ENCODE data around the gene STON2.
"Not testable (repeated sequence)": the region's sequence is repeated elsewhere in the genome, so short reads cannot be mapped to it uniquely, and the experiment has no call there.

STON2 gene

GRCh38 chr14:81435048-81435390, 34.9 kb upstream of the STON2 start:
- H3K9me3 Mint-ChIP-seq, result no peaks in the 10 kb centered on the region

DNA sequence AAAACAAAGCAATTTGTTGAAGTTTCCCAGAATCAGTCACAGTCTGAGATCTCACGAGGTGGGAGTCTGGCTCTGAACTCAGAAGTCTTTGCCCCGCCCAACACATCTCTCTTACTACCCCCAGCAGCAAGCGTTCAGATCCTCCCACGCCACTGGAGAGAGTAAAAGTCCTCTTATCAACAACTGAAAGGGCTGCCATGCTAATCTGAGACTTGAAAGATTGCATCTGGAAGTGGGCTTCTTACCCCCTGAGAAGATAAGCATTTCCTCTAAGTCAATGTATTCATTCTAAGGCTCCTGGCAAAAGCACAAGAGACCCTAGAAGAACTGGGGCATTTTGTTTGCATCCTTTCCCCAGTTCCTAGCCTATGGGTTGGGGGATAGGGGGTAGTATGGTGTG, 34.1 kb upstream of the STON2 start:
- ATAC-seq (replicated peaks; ENCODE audit: extremely low read depth, poor library complexity, severe bottlenecking), result no peak
- Mint-ChIP-seq H3K4me3 (no peak overlapping the region), H3K27ac (ENCODE audit: low read depth) (no peak overlapping the region), H3K27me3 (peaks cover 94% of the 10 kb centered on the region), H3K9me3 (no peaks in the 10 kb centered on the region), H3K4me1 (peaks cover 16% of the 10 kb centered on the region), H3K36me3 (ENCODE audit: insufficient read depth) (no peaks in the 10 kb centered on the region)
- DNase-seq (ENCODE audit: low spot score in 2 of 2), result no peak

More at GRCh38 chr14:81435048-81435390, 34.9 kb upstream of the STON2 start:
- DNase-seq (ENCODE audit: low spot score in 2 of 2), result no peak
- peaks cover 91% of the 10 kb centered on the region for H3K27me3 Mint-ChIP-seq
- no peaks in the 10 kb centered on the region for H3K36me3 Mint-ChIP-seq (ENCODE audit: insufficient read depth)
- H3K4me1 Mint-ChIP-seq, result peaks cover 16% of the 10 kb centered on the region
- H3K4me3 Mint-ChIP-seq, result peak overlapping the region; percentile 78
- ATAC-seq (replicated peaks; ENCODE audit: extremely low read depth, poor library complexity, severe bottlenecking), result no peak
- H3K27ac Mint-ChIP-seq (ENCODE audit: low read depth), result no peak overlapping the region

- DNase-seq (ENCODE audit: low spot score in 2 of 2) (no peak), ATAC-seq (replicated peaks; ENCODE audit: extremely low read depth, poor library complexity, severe bottlenecking) (no peak)
- Mint-ChIP-seq H3K27me3 (peaks cover 93% of the 10 kb centered on the region), H3K4me3 (no peak overlapping the region), H3K27ac (ENCODE audit: low read depth) (no peak overlapping the region), H3K36me3 (ENCODE audit: insufficient read depth) (no peaks in the 10 kb centered on the region), H3K9me3 (no peaks in the 10 kb centered on the region), H3K4me1 (peaks cover 16% of the 10 kb centered on the region)
These were observed 33.3 kb upstream of the STON2 start for GRCh38 chr14:81433378-81433777.

- Mint-ChIP-seq H3K27me3 (peaks cover 93% of the 10 kb centered on the region), H3K27ac (ENCODE audit: low read depth) (no peak overlapping the region), H3K4me3 (no peak overlapping the region), H3K36me3 (ENCODE audit: insufficient read depth) (no peaks in the 10 kb centered on the region), H3K9me3 (no peaks in the 10 kb centered on the region), H3K4me1 (peaks cover 13% of the 10 kb centered on the region)
- no peak for DNase-seq (ENCODE audit: low spot score in 2 of 2)
- ATAC-seq (replicated peaks; ENCODE audit: extremely low read depth, poor library complexity, severe bottlenecking), result no peak
These were observed 32.1 kb upstream of the STON2 start for GRCh38 chr14:81432219-81432661.

- DNase-seq (ENCODE audit: low spot score in 2 of 2) (no peak), ATAC-seq (replicated peaks; ENCODE audit: extremely low read depth, poor library complexity, severe bottlenecking) (no peak)
- Mint-ChIP-seq H3K36me3 (ENCODE audit: insufficient read depth) (no peaks in the 10 kb centered on the region), H3K4me3 (no peak overlapping the region), H3K27ac (ENCODE audit: low read depth) (no peak overlapping the region), H3K9me3 (no peaks in the 10 kb centered on the region), H3K4me1 (peaks cover 3% of the 10 kb centered on the region), H3K27me3 (peaks cover 99% of the 10 kb centered on the region)
These were observed 30.1 kb upstream of the STON2 start for GRCh38 chr14:81430235-81430634.

GRCh38 chr14:81429749-81430148, 29.6 kb upstream of the STON2 start:
- not testable (repeated sequence) for ATAC-seq (replicated peaks; ENCODE audit: extremely low read depth, poor library complexity, severe bottlenecking); H3K27ac Mint-ChIP-seq (ENCODE audit: low read depth); H3K9me3 Mint-ChIP-seq; DNase-seq (ENCODE audit: low spot score in 2 of 2); H3K36me3 Mint-ChIP-seq (ENCODE audit: insufficient read depth); H3K4me3 Mint-ChIP-seq; H3K4me1 Mint-ChIP-seq
- peaks cover 99% of the 10 kb centered on the region for H3K27me3 Mint-ChIP-seq

DNA sequence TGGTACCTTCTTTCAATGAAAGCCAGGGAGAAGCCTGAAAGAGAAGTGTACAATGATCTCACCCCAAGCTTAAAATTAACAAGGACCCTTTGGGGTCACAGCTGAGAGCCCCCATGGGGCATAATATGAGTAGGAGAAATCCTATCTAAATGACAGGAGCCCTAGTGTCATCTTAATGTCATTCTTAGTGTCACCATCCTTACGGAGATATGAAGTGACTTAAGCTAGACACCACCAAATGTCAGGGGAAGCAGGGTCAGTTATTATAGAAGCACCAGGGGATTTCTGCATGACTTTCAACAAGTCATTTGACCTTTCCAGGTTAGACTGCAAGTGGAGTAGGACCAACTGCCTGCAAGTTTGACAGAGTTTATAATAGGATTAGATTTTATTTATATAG, 28.9 kb upstream of the STON2 start:
- H3K9me3 Mint-ChIP-seq, result no peaks in the 10 kb centered on the region
- no peaks in the 10 kb centered on the region for H3K36me3 Mint-ChIP-seq (ENCODE audit: insufficient read depth)
- DNase-seq (ENCODE audit: low spot score in 2 of 2) (no peak), ATAC-seq (replicated peaks; ENCODE audit: extremely low read depth, poor library complexity, severe bottlenecking) (no peak)
- no peak overlapping the region for H3K27ac Mint-ChIP-seq (ENCODE audit: low read depth)
- H3K4me1 Mint-ChIP-seq, result no peaks in the 10 kb centered on the region
- peaks cover 93% of the 10 kb centered on the region for H3K27me3 Mint-ChIP-seq
- no peak overlapping the region for H3K4me3 Mint-ChIP-seq

GRCh38 chr14:81427348-81428058, 27.4 kb upstream of the STON2 start:
- no peaks in the 10 kb centered on the region for H3K4me1 Mint-ChIP-seq
- H3K4me3 Mint-ChIP-seq, result no peak overlapping the region
- H3K27me3 Mint-ChIP-seq, result peaks cover 78% of the 10 kb centered on the region
- H3K36me3 Mint-ChIP-seq (ENCODE audit: insufficient read depth), result no peaks in the 10 kb centered on the region
- ATAC-seq (replicated peaks; ENCODE audit: extremely low read depth, poor library complexity, severe bottlenecking) (no peak), DNase-seq (ENCODE audit: low spot score in 2 of 2) (no peak)
- no peaks in the 10 kb centered on the region for H3K9me3 Mint-ChIP-seq
- H3K27ac Mint-ChIP-seq (ENCODE audit: low read depth), result no peak overlapping the region

DNA sequence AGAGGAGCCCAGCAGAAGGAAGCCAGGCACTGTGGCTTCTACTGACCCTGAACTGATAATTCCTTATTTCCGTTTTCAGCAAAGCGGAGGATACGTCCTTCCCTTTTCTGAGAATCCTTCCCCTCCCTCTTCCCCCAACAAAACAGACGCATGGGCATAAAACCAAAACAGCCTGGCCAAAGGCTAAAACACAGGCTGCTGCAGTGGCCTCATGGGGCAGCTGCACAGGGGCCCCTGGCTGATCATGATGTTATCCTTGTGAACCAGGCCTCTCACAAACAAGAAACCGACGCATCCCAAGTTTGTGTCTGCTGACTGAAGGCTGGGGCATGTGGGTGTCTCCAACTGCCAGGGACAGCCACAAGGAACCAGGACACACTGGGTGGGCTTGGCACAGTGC, 23.4 kb upstream of the STON2 start:
- H3K27ac Mint-ChIP-seq (ENCODE audit: low read depth), result no peak overlapping the region
- peaks cover 2% of the 10 kb centered on the region for H3K36me3 Mint-ChIP-seq (ENCODE audit: insufficient read depth)
- H3K4me1 Mint-ChIP-seq, result no peaks in the 10 kb centered on the region
- ATAC-seq (replicated peaks; ENCODE audit: extremely low read depth, poor library complexity, severe bottlenecking) (no peak), DNase-seq (ENCODE audit: low spot score in 2 of 2) (no peak)
- H3K9me3 Mint-ChIP-seq, result peaks cover 6% of the 10 kb centered on the region
- H3K4me3 Mint-ChIP-seq, result no peak overlapping the region
- H3K27me3 Mint-ChIP-seq, result peaks cover 38% of the 10 kb centered on the region

DNA sequence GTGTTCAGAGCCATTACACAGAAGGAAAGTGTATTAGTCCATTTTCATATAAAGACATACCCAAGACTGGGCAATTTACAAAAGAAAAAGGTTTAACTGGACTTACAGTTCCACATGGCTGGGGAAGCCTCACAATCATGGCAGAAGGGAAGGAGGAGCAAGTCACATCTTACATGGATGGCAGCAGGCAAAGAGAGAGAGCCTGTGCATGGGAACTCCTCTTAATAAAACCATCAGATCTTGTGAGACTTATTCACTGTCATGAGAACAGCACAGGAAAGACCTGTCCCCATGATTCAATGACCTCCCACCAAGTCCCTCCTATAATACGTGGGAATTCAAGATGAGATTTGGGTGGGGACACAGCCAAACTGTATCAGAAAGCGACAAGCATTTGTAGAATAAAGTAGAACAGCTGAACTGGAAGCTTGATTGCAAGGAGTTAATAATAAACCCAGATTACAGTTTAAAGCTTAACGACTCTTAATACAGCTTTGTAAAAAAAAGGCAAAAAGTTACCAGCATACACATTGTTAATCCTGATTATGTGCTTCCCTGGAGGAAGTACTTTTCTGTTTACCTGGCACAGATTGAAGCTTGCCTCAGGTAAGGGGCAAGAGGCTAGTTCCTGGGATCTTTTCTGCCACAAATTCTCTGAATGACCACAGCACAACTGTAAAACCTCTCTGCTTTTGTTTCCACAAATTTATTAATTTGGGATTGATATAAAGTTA, 18.1 kb upstream of the STON2 start:
- Mint-ChIP-seq H3K27ac (ENCODE audit: low read depth) (no peak overlapping the region), H3K4me3 (no peak overlapping the region), H3K9me3 (peaks cover 12% of the 10 kb centered on the region), H3K36me3 (ENCODE audit: insufficient read depth) (peaks cover 5% of the 10 kb centered on the region), H3K4me1 (no peaks in the 10 kb centered on the region), H3K27me3 (peaks cover 20% of the 10 kb centered on the region)
- DNase-seq (ENCODE audit: low spot score in 2 of 2) (no peak), ATAC-seq (replicated peaks; ENCODE audit: extremely low read depth, poor library complexity, severe bottlenecking) (no peak)

DNA sequence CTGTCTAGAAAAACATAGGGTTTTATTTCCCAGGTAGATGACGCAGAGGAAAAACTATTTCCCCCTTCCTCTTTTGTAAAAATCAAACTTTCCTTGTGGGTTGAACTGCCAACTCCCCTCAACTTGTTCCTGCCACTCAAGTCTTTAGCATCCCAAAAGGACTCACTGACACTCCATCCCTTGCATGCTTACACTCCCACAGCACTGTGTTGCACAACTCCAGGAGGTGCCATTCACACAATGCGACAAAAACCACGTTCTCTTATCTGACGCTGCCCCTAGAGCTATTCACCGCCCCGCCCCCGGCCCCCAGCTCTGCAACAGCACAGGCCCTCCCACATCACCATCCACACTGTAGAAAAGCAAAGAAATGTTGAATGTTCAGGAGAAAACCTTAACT, 16.9 kb upstream of the STON2 start:
- Mint-ChIP-seq H3K9me3 (peaks cover 12% of the 10 kb centered on the region), H3K4me1 (no peaks in the 10 kb centered on the region), H3K36me3 (ENCODE audit: insufficient read depth) (peaks cover 5% of the 10 kb centered on the region), H3K27ac (ENCODE audit: low read depth) (no peak overlapping the region), H3K4me3 (no peak overlapping the region), H3K27me3 (peaks cover 32% of the 10 kb centered on the region)
- ATAC-seq (replicated peaks; ENCODE audit: extremely low read depth, poor library complexity, severe bottlenecking), result no peak
- no peak for DNase-seq (ENCODE audit: low spot score in 2 of 2)

- DNase-seq (ENCODE audit: low spot score in 2 of 2) (no peak), ATAC-seq (replicated peaks; ENCODE audit: extremely low read depth, poor library complexity, severe bottlenecking) (no peak)
- Mint-ChIP-seq H3K27me3 (peaks cover 38% of the 10 kb centered on the region), H3K9me3 (peaks cover 10% of the 10 kb centered on the region), H3K27ac (ENCODE audit: low read depth) (no peak overlapping the region), H3K4me1 (no peaks in the 10 kb centered on the region), H3K4me3 (no peak overlapping the region), H3K36me3 (ENCODE audit: insufficient read depth) (peaks cover 5% of the 10 kb centered on the region)
These were observed 16.2 kb upstream of the STON2 start for GRCh38 chr14:81416194-81416952.

DNA sequence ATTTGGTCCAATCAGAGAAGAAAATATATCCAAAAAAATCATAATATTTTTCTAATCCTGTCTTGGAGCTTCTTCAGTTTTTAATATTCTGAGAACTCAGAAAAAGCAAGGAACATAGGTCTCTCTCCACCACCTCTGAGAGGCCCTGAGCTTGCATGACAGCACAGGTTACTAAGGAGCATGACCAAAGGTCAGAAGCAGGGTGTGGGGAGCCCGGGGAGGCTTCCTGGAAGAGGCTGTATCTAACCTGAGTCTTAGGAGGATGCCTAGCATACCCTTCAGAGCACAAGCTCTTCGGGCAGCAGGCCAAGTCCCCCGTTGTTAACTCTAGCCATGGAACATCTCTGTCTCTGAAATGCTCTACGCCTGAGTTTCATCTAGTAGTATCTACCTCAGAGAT, 15.7 kb upstream of the STON2 start:
- Mint-ChIP-seq H3K4me1 (no peaks in the 10 kb centered on the region), H3K36me3 (ENCODE audit: insufficient read depth) (peaks cover 3% of the 10 kb centered on the region), H3K9me3 (peaks cover 6% of the 10 kb centered on the region), H3K4me3 (no peak overlapping the region), H3K27me3 (peaks cover 44% of the 10 kb centered on the region), H3K27ac (ENCODE audit: low read depth) (no peak overlapping the region)
- DNase-seq (ENCODE audit: low spot score in 2 of 2) (no peak), ATAC-seq (replicated peaks; ENCODE audit: extremely low read depth, poor library complexity, severe bottlenecking) (no peak)

Measured in central memory CD8-positive, alpha-beta T cell (primary cell).